ENCODE results near the gene TLE4.
"Not testable (repeated sequence)": the region's sequence is repeated elsewhere in the genome, so short reads cannot be mapped to it uniquely, and the experiment has no call there.

The TLE4 gene

GRCh38 chr9:79623799-79624721, 52.3 kb downstream of the TLE4 start:
- no peak overlapping the region for H3K9ac ChIP-seq (ENCODE audit: low read length)
- H3K4me3 ChIP-seq (ENCODE audit: low read length) = no peak overlapping the region
- no peaks in the 10 kb centered on the region for H3K27me3 ChIP-seq (replicated peaks; ENCODE audit: control insufficient read depth, insufficient read depth, low read length)
- H3K36me3 ChIP-seq (ENCODE audit: control insufficient read depth, insufficient read depth, low read length, severe bottlenecking) = peaks cover 4% of the 10 kb centered on the region
- H3K9me3 ChIP-seq (ENCODE audit: control insufficient read depth, low read length) = no peaks in the 10 kb centered on the region
- DNase-seq (ENCODE audit: low read depth) = no peak
- H3K4me1 ChIP-seq (ENCODE audit: control insufficient read depth, insufficient read depth, low read length) = no peaks in the 10 kb centered on the region

GRCh38 chr9:79629721-79630120, 58.0 kb downstream of the TLE4 start:
- Histone ChIP-seq H3K36me3 (ENCODE audit: control insufficient read depth, insufficient read depth, low read length, severe bottlenecking) (peaks cover 4% of the 10 kb centered on the region), H3K4me1 (ENCODE audit: control insufficient read depth, insufficient read depth, low read length) (no peaks in the 10 kb centered on the region)
- DNase-seq (ENCODE audit: low read depth) = no peak

GRCh38 chr9:79630521-79631403, 59.0 kb downstream of the TLE4 start:
- H3K4me1 ChIP-seq (ENCODE audit: control insufficient read depth, insufficient read depth, low read length) = no peaks in the 10 kb centered on the region
- H3K9me3 ChIP-seq (ENCODE audit: control insufficient read depth, low read length) = no peaks in the 10 kb centered on the region
- H3K27me3 ChIP-seq (replicated peaks; ENCODE audit: control insufficient read depth, insufficient read depth, low read length) = no peaks in the 10 kb centered on the region
- DNase-seq (ENCODE audit: low read depth) = no peak
- H3K9ac ChIP-seq (ENCODE audit: low read length) = no peak overlapping the region
- H3K4me3 ChIP-seq (ENCODE audit: low read length) = no peak overlapping the region
- H3K36me3 ChIP-seq (ENCODE audit: control insufficient read depth, insufficient read depth, low read length, severe bottlenecking) = peaks cover 4% of the 10 kb centered on the region

More at GRCh38 chr9:79629721-79630120, 58.0 kb downstream of the TLE4 start:
- H3K9ac ChIP-seq (ENCODE audit: low read length) = no peak overlapping the region
- H3K4me3 ChIP-seq (ENCODE audit: low read length) = no peak overlapping the region
- no peaks in the 10 kb centered on the region for H3K9me3 ChIP-seq (ENCODE audit: control insufficient read depth, low read length)
- no peaks in the 10 kb centered on the region for H3K27me3 ChIP-seq (replicated peaks; ENCODE audit: control insufficient read depth, insufficient read depth, low read length)

GRCh38 chr9:79632060-79632459, 60.3 kb downstream of the TLE4 start:
- no peaks in the 10 kb centered on the region for H3K27me3 ChIP-seq (replicated peaks; ENCODE audit: control insufficient read depth, insufficient read depth, low read length)
- H3K4me1 ChIP-seq (ENCODE audit: control insufficient read depth, insufficient read depth, low read length) = no peaks in the 10 kb centered on the region
- H3K4me3 ChIP-seq (ENCODE audit: low read length) = no peak overlapping the region
- DNase-seq (ENCODE audit: low read depth) = no peak
- H3K9me3 ChIP-seq (ENCODE audit: control insufficient read depth, low read length) = no peaks in the 10 kb centered on the region
- no peak overlapping the region for H3K9ac ChIP-seq (ENCODE audit: low read length)
- peaks cover 4% of the 10 kb centered on the region for H3K36me3 ChIP-seq (ENCODE audit: control insufficient read depth, insufficient read depth, low read length, severe bottlenecking)

- Histone ChIP-seq H3K27me3 (replicated peaks; ENCODE audit: control insufficient read depth, insufficient read depth, low read length) (no peaks in the 10 kb centered on the region), H3K4me3 (ENCODE audit: low read length) (no peak overlapping the region), H3K9ac (ENCODE audit: low read length) (no peak overlapping the region), H3K36me3 (ENCODE audit: control insufficient read depth, insufficient read depth, low read length, severe bottlenecking) (no peaks in the 10 kb centered on the region), H3K4me1 (ENCODE audit: control insufficient read depth, insufficient read depth, low read length) (no peaks in the 10 kb centered on the region), H3K9me3 (ENCODE audit: control insufficient read depth, low read length) (no peaks in the 10 kb centered on the region)
- DNase-seq (ENCODE audit: low read depth) = no peak
Measured at GRCh38 chr9:79632705-79633104, 60.9 kb downstream of the TLE4 start.

GRCh38 chr9:79633558-79633957, 61.8 kb downstream of the TLE4 start:
- no peaks in the 10 kb centered on the region for H3K4me1 ChIP-seq (ENCODE audit: control insufficient read depth, insufficient read depth, low read length)
- H3K9me3 ChIP-seq (ENCODE audit: control insufficient read depth, low read length) = no peaks in the 10 kb centered on the region
- H3K27me3 ChIP-seq (replicated peaks; ENCODE audit: control insufficient read depth, insufficient read depth, low read length) = no peaks in the 10 kb centered on the region
- no peak overlapping the region for H3K4me3 ChIP-seq (ENCODE audit: low read length)
- H3K9ac ChIP-seq (ENCODE audit: low read length) = no peak overlapping the region
- no peaks in the 10 kb centered on the region for H3K36me3 ChIP-seq (ENCODE audit: control insufficient read depth, insufficient read depth, low read length, severe bottlenecking)
- DNase-seq (ENCODE audit: low read depth) = no peak

GRCh38 chr9:79637177-79637925, 65.6 kb downstream of the TLE4 start:
- Histone ChIP-seq H3K27me3 (replicated peaks; ENCODE audit: control insufficient read depth, insufficient read depth, low read length) (no peaks in the 10 kb centered on the region), H3K4me3 (ENCODE audit: low read length) (no peak overlapping the region), H3K4me1 (ENCODE audit: control insufficient read depth, insufficient read depth, low read length) (no peaks in the 10 kb centered on the region), H3K36me3 (ENCODE audit: control insufficient read depth, insufficient read depth, low read length, severe bottlenecking) (no peaks in the 10 kb centered on the region), H3K9ac (ENCODE audit: low read length) (no peak overlapping the region), H3K9me3 (ENCODE audit: control insufficient read depth, low read length) (no peaks in the 10 kb centered on the region)
- DNase-seq (ENCODE audit: low read depth) = no peak

GRCh38 chr9:79638806-79639205, 67.0 kb downstream of the TLE4 start:
- no peak for DNase-seq (ENCODE audit: low read depth)
- no peaks in the 10 kb centered on the region for H3K9me3 ChIP-seq (ENCODE audit: control insufficient read depth, low read length)
- no peak overlapping the region for H3K4me3 ChIP-seq (ENCODE audit: low read length)
- no peaks in the 10 kb centered on the region for H3K36me3 ChIP-seq (ENCODE audit: control insufficient read depth, insufficient read depth, low read length, severe bottlenecking)
- H3K9ac ChIP-seq (ENCODE audit: low read length) = no peak overlapping the region
- H3K27me3 ChIP-seq (replicated peaks; ENCODE audit: control insufficient read depth, insufficient read depth, low read length) = no peaks in the 10 kb centered on the region
- no peaks in the 10 kb centered on the region for H3K4me1 ChIP-seq (ENCODE audit: control insufficient read depth, insufficient read depth, low read length)

GRCh38 chr9:79639354-79639753, 67.6 kb downstream of the TLE4 start:
- no peaks in the 10 kb centered on the region for H3K27me3 ChIP-seq (replicated peaks; ENCODE audit: control insufficient read depth, insufficient read depth, low read length)
- no peaks in the 10 kb centered on the region for H3K36me3 ChIP-seq (ENCODE audit: control insufficient read depth, insufficient read depth, low read length, severe bottlenecking)
- H3K9me3 ChIP-seq (ENCODE audit: control insufficient read depth, low read length) = no peaks in the 10 kb centered on the region
- DNase-seq (ENCODE audit: low read depth) = no peak
- H3K4me3 ChIP-seq (ENCODE audit: low read length) = no peak overlapping the region
- H3K9ac ChIP-seq (ENCODE audit: low read length) = no peak overlapping the region
- H3K4me1 ChIP-seq (ENCODE audit: control insufficient read depth, insufficient read depth, low read length) = no peaks in the 10 kb centered on the region

- not testable (repeated sequence) for H3K9me3 ChIP-seq (ENCODE audit: control insufficient read depth, low read length); H3K27me3 ChIP-seq (replicated peaks; ENCODE audit: control insufficient read depth, insufficient read depth, low read length); DNase-seq (ENCODE audit: low read depth); H3K9ac ChIP-seq (ENCODE audit: low read length); H3K36me3 ChIP-seq (ENCODE audit: control insufficient read depth, insufficient read depth, low read length, severe bottlenecking); H3K4me3 ChIP-seq (ENCODE audit: low read length); H3K4me1 ChIP-seq (ENCODE audit: control insufficient read depth, insufficient read depth, low read length)
Measured at GRCh38 chr9:79640067-79640466, 68.3 kb downstream of the TLE4 start.

GRCh38 chr9:79641070-79641469, 69.3 kb downstream of the TLE4 start:
- Histone ChIP-seq H3K9me3 (ENCODE audit: control insufficient read depth, low read length) (no peaks in the 10 kb centered on the region), H3K27me3 (replicated peaks; ENCODE audit: control insufficient read depth, insufficient read depth, low read length) (no peaks in the 10 kb centered on the region), H3K36me3 (ENCODE audit: control insufficient read depth, insufficient read depth, low read length, severe bottlenecking) (no peaks in the 10 kb centered on the region), H3K4me3 (ENCODE audit: low read length) (no peak overlapping the region), H3K9ac (ENCODE audit: low read length) (no peak overlapping the region), H3K4me1 (ENCODE audit: control insufficient read depth, insufficient read depth, low read length) (no peaks in the 10 kb centered on the region)
- DNase-seq (ENCODE audit: low read depth) = peak; percentile 46

All from adipocyte (in vitro differentiated cells).